GM12864 (cell line): ENCODE data around the gene XRN2.

ENCODE experiments used
- DNase-seq: peaks from one replicate; pipeline ENCODE4 v3.0.0-alpha.2; 2011; ENCODE audit warnings: low read depth
- H3K4me3 ChIP-seq: 2 replicates; pipeline ENCODE4 v1.5.1; 2011; ENCODE audit warnings: mild to moderate bottlenecking, low read depth, low read length, control low read depth
- CTCF ChIP-seq: IDR thresholded peaks from 2 replicates; pipeline ENCODE4 v1.5.1; 2011; ENCODE audit warnings: low read depth, mild to moderate bottlenecking, moderate library complexity, low read length, control low read depth, inconsistent platforms; ENCODE audit errors: missing control alignments

The XRN2 gene

GRCh38 chr20:21326700-21327099 lies 23.6 kb downstream of the XRN2 start:
- no peak for DNase-seq
- H3K4me3 ChIP-seq, result no peak overlapping the region
- no peak for TF ChIP-seq CTCF

GRCh38 chr20:21336455-21337151 lies 33.5 kb downstream of the XRN2 start:
- no peak for DNase-seq
- no peak overlapping the region for H3K4me3 ChIP-seq
- TF ChIP-seq CTCF, result no peak

DNA sequence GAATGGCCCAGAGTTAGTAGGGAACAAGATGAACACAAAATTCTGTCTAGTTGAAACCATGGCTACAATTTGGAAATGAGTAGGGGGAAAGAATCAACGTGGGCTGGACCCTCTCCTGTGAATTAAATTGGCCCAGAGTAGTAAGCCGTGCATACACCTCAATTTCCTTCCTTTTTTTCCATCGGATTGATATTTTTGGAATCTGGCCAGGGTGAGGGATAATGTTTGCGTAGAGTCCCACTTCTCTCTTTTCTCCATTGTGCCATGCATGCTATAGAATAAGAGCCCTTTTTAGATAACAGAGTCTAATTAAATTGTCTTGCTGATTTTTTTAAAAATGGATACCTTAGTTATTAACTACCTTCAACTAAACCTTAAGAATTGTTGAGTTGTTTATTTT lies 35.2 kb downstream of the XRN2 start:
- no peak for TF ChIP-seq CTCF
- no peak overlapping the region for H3K4me3 ChIP-seq
- no peak for DNase-seq

DNA sequence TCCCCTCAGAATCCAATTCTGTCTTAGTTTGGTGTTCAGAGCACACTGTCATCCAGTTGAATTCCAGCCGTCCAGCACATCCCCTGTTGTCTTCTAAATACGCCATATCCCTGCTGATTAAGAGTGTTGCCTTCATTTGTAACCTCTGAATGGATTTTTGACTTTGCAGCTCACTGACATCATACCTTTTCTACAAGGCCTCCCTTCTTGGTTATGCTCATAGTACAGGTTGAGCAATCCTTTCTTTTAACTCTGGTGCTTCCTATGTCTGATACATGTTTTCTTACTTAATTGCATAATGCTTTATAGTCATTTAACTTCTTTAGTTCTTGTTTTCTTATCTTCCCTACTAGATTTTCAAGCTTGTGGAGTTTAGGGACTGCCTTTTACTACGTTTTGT lies 36.4 kb downstream of the XRN2 start:
- no peak for TF ChIP-seq CTCF
- DNase-seq, result no peak
- no peak overlapping the region for H3K4me3 ChIP-seq

GRCh38 chr20:21340991-21341697 lies 38.0 kb downstream of the XRN2 start:
- TF ChIP-seq CTCF, result no peak
- H3K4me3 ChIP-seq, result no peak overlapping the region
- DNase-seq, result no peak

GRCh38 chr20:21342656-21343345 lies 39.7 kb downstream of the XRN2 start:
- H3K4me3 ChIP-seq, result no peak overlapping the region
- no peak for DNase-seq
- TF ChIP-seq CTCF, result no peak
